Endothelial cell (in vitro differentiated cells): Measurements from ENCODE around the gene ABCF3. TPM values are rescaled to one million over a fixed set of nuclear protein-coding genes. Genes with fewer than 3 reads are reported as not detected.

Experiments
- DNase-seq: peaks from one replicate; pipeline ENCODE4 v3.0.0; 2021; ENCODE audit warnings: low spot score
- H3K27ac Mint-ChIP-seq: one replicate; pipeline ENCODE4 v1.8.0; 2021; ENCODE audit warnings: mixed read lengths, inconsistent platforms; ENCODE audit not compliant: unreplicated experiment
- H3K27me3 Mint-ChIP-seq: one replicate; pipeline ENCODE4 v1.8.0; 2021; ENCODE audit warnings: mild to moderate bottlenecking, moderate library complexity, mixed read lengths, inconsistent platforms; ENCODE audit not compliant: unreplicated experiment
- H3K36me3 Mint-ChIP-seq: one replicate; pipeline ENCODE4 v1.8.0; 2021; ENCODE audit warnings: mild to moderate bottlenecking, low read depth, mixed read lengths, inconsistent platforms; ENCODE audit not compliant: unreplicated experiment
- H3K4me1 Mint-ChIP-seq: one replicate; pipeline ENCODE4 v1.8.0; 2021; ENCODE audit warnings: mild to moderate bottlenecking, mixed read lengths, inconsistent platforms; ENCODE audit not compliant: unreplicated experiment
- H3K4me3 Mint-ChIP-seq: one replicate; pipeline ENCODE4 v1.8.0; 2021; ENCODE audit warnings: mild to moderate bottlenecking, mixed read lengths, inconsistent platforms; ENCODE audit not compliant: unreplicated experiment
- H3K9me3 Mint-ChIP-seq: one replicate; pipeline ENCODE4 v1.8.0; 2021; ENCODE audit warnings: mixed read lengths, inconsistent platforms; ENCODE audit not compliant: unreplicated experiment
- CTCF ChIP-seq: fragments of 200-600 bp; sonication (generic); IDR thresholded peaks from one replicate; pipeline ENCODE4 v1.5.0; 2021; ENCODE audit warnings: antibody characterized with exemption; ENCODE audit not compliant: unreplicated experiment
- total RNA-seq: library from RNA; stranded (reverse); fragmentation: NEBNext Ultra II Directional; extraction: Animal tissue kit (Norgen Biotek cat#: 25700); gene quantifications from one replicate; pipeline ENCODE4 v1.2.1, GENCODE V29; 2021; ENCODE audit not compliant: unreplicated experiment

The ABCF3 gene
- total RNA-seq, 1 donor from 2014 or later: 68.1 TPM

- TF ChIP-seq CTCF: no peak
- no peak overlapping the region for H3K27ac Mint-ChIP-seq
- DNase-seq: no peak
- H3K9me3 Mint-ChIP-seq: no peaks in the 10 kb centered on the region
- peaks cover 11% of the 10 kb centered on the region for H3K4me1 Mint-ChIP-seq
- H3K4me3 Mint-ChIP-seq: no peak overlapping the region
- peaks cover 8% of the 10 kb centered on the region for H3K36me3 Mint-ChIP-seq
- peaks cover 31% of the 10 kb centered on the region for H3K27me3 Mint-ChIP-seq
These were observed 44.1 kb downstream of the ABCF3 start for GRCh38 chr3:184230081-184230602.

GRCh38 chr3:184230603-184231528 lies 44.9 kb downstream of the ABCF3 start:
- peaks cover 9% of the 10 kb centered on the region for H3K36me3 Mint-ChIP-seq
- H3K27ac Mint-ChIP-seq: peak overlapping the region; percentile 80
- no peak for DNase-seq
- peaks cover 18% of the 10 kb centered on the region for H3K4me1 Mint-ChIP-seq
- peaks cover 36% of the 10 kb centered on the region for H3K27me3 Mint-ChIP-seq
- no peaks in the 10 kb centered on the region for H3K9me3 Mint-ChIP-seq
- no peak for TF ChIP-seq CTCF
- H3K4me3 Mint-ChIP-seq: peak overlapping the region; percentile 89

- H3K27me3 Mint-ChIP-seq: peaks cover 37% of the 10 kb centered on the region
- peak overlapping the region; percentile 89 for H3K4me3 Mint-ChIP-seq
- peaks cover 11% of the 10 kb centered on the region for H3K36me3 Mint-ChIP-seq
- TF ChIP-seq CTCF: no peak
- H3K4me1 Mint-ChIP-seq: peaks cover 19% of the 10 kb centered on the region
- H3K27ac Mint-ChIP-seq: no peak overlapping the region
- no peaks in the 10 kb centered on the region for H3K9me3 Mint-ChIP-seq
- no peak for DNase-seq
These were observed 45.7 kb downstream of the ABCF3 start for GRCh38 chr3:184231671-184232070.

GRCh38 chr3:184233127-184233843 lies 47.3 kb downstream of the ABCF3 start:
- Mint-ChIP-seq H3K4me3 (no peak overlapping the region), H3K27me3 (peaks cover 41% of the 10 kb centered on the region)

More at GRCh38 chr3:184233127-184233843, 47.3 kb downstream of the ABCF3 start:
- no peak for TF ChIP-seq CTCF
- peaks cover 14% of the 10 kb centered on the region for H3K36me3 Mint-ChIP-seq
- no peak overlapping the region for H3K27ac Mint-ChIP-seq
- DNase-seq: no peak
- peaks cover 24% of the 10 kb centered on the region for H3K4me1 Mint-ChIP-seq
- no peaks in the 10 kb centered on the region for H3K9me3 Mint-ChIP-seq
